HepG2 (cell line): ENCODE measurements around the gene VEGFB. TPM values are rescaled to one million over a fixed set of nuclear protein-coding genes. Genes with fewer than 3 reads are reported as not detected.
A peak's percentile ranks its signal among the peaks of the same experiment; 100 is the strongest.

Experiments
- AHR ChIP-seq: IDR thresholded peaks from 2 replicates; pipeline ENCODE4 v1.6.1; 2018; ENCODE audit warnings: missing genetic modification reagents, missing compliant biosample characterization
- CBX5 ChIP-seq: sonication (generic); formaldehyde crosslinking; IDR thresholded peaks from 2 replicates; pipeline ENCODE4 v1.4.0; 2020; ENCODE audit warnings: missing genetic modification reagents, borderline replicate concordance
- HES4 ChIP-seq: sonication (generic); formaldehyde crosslinking; IDR thresholded peaks from 2 replicates; pipeline ENCODE4 v1.9.0; 2021; ENCODE audit warnings: mild to moderate bottlenecking, missing genetic modification reagents, borderline replicate concordance
- HNRNPUL1 ChIP-seq: fragments of 200-400 bp; formaldehyde crosslinking; IDR thresholded peaks from 2 replicates; pipeline ENCODE4 v1.6.1; 2017; ENCODE audit warnings: low read depth, mild to moderate bottlenecking, low read length, moderate library complexity
- JDP2 ChIP-seq: sonication (generic); formaldehyde crosslinking; IDR thresholded peaks from 2 replicates; pipeline ENCODE4 v1.8.1; 2022; ENCODE audit warnings: missing genetic modification reagents, borderline replicate concordance
- KLF12 ChIP-seq: sonication (generic); formaldehyde crosslinking; IDR thresholded peaks from 2 replicates; pipeline ENCODE4 v1.4.0; 2020; ENCODE audit warnings: missing genetic modification reagents, borderline replicate concordance
- MAFK ChIP-seq, 2 experiments: IDR thresholded peaks in 1 of 2; conservative IDR thresholded peaks in 1 of 2; 2 replicates each; pipeline ENCODE4 v1.6.1; 2011; ENCODE audit warnings: improper control_type of control experiment in 2 of 2, low read length in 2 of 2
- PRMT3 ChIP-seq: sonication (generic); formaldehyde crosslinking; IDR thresholded peaks from 2 replicates; pipeline ENCODE4 v1.8.1; 2022; ENCODE audit warnings: low read depth, mild to moderate bottlenecking, moderate library complexity, missing genetic modification reagents, borderline replicate concordance
- SATB2 ChIP-seq: sonication (generic); formaldehyde crosslinking; IDR thresholded peaks from 2 replicates; pipeline ENCODE4 v1.5.0; 2020; ENCODE audit warnings: missing genetic modification reagents
- ZNF557 ChIP-seq: sonication (generic); formaldehyde crosslinking; IDR thresholded peaks from 2 replicates; pipeline ENCODE4 v1.4.0; 2020; ENCODE audit warnings: missing genetic modification reagents
- ZNF7 ChIP-seq: IDR thresholded peaks from 2 replicates; pipeline ENCODE4 v1.6.1; 2016; ENCODE audit warnings: missing biosample characterization, missing genetic modification reagents
- polyA plus RNA-seq, 8 experiments: library from polyadenylated mRNA; depleted of rRNA in 3 of 8; stranded (reverse) in 7 of 8; unstranded in 1 of 8; fragments of >200 nt; fragmentation: Illumina TruSeq in 4 of 8; extraction: Trizol in 4 of 8; gene quantifications; 2 replicates each; pipeline versions ENCODE4 v1.2.1 to v1.2.3, GENCODE V29; 2011 to 2016; ENCODE audit warnings: low read depth in 4 of 8, missing spikeins in 1 of 8, mixed read lengths in 1 of 8; ENCODE audit not compliant: insufficient read depth in 1 of 8
- total RNA-seq, 5 experiments: library from RNA; depleted of rRNA; stranded (reverse); fragments of >200 nt; fragmentation: Illumina TruSeq; extraction: Trizol; gene quantifications; 2 replicates each; pipeline ENCODE4 v1.2.3, GENCODE V29; 2016; ENCODE audit warnings: low read depth in 1 of 5
- TF ChIP-seq, protein P1 (sequence below): sonication (generic); formaldehyde crosslinking; IDR thresholded peaks from 2 replicates; pipeline ENCODE4 v1.5.1; 2020; ENCODE audit warnings: mild to moderate bottlenecking, missing genetic modification reagents, borderline replicate concordance
- TF ChIP-seq, protein P2 (sequence below): IDR thresholded peaks from 2 replicates; pipeline ENCODE4 v1.6.1; 2016; ENCODE audit warnings: missing compliant biosample characterization, missing genetic modification reagents, borderline replicate concordance
- TF ChIP-seq, protein P3 (sequence below): sonication (generic); formaldehyde crosslinking; IDR thresholded peaks from 2 replicates; pipeline ENCODE4 v1.9.0; 2021; ENCODE audit warnings: missing genetic modification reagents, borderline replicate concordance
- TF ChIP-seq, protein P4 (sequence below): sonication (generic); formaldehyde crosslinking; IDR thresholded peaks from 2 replicates; pipeline ENCODE4 v1.5.0; 2020; ENCODE audit warnings: mild to moderate bottlenecking, missing genetic modification reagents

The VEGFB gene
- total and polyA plus RNA-seq, 2 of the 13 experiments (the other 11 are each of a cell fraction or from before 2014, with no cell fraction given): 9.0 to 11.3 TPM

DNA sequence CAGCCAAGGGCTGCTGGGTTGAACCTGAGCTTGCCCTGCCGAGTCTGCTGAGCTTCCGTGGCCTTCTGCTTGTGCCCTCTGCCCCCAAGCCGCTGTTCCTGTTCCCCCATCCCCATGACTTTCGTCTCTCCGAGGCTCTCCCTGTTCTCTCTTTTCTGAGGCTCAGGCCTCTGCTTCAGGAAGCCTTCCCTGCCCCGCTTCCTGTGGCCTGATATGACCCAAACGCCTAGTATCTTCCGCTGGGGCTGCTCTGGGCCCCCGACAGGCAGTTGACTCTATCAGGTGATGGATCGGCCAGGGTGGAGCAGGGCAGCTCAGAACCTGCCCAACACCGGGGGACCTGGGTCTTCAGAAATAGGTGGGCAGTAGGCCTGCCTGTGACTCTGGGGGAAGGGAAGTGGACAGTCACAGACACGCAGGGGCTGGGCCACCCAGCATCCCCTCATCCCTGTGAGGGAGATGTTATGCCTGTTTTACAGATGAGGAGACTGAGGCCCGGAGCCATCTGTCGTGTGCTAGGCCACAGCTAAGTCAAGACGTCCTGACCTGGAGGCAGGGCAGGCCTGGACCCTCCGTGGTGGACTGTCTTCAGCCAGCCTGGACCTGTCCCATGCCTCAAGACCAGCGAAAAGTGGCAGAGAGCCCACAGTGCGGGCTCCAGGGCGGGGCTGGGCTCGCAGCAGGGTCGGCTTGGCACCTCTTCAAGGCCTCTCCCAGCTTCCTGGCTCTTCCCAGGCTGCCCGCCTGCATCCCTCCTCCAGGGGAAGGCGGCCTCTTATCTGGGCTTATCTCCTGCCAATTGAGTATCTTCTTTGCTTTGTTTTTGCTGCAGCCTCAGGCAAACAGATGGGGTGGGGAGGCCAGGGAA, 33.9 kb downstream of the VEGFB start (continued):
- TF ChIP-seq HNRNPUL1 (no peak), KLF12 (peak; percentile 47), MAFK (conservative IDR thresholded peaks at IDR 0.05 in 1 of 2, IDR thresholded peaks at IDR 0.05 in 1 of 2; ENCODE audit: low read length in 2 of 2) (no peak), ZNF557 (CRISPR knock-in tag) (no peak), HES4 (CRISPR knock-in tag) (no peak), AHR (no peak), CBX5 (CRISPR knock-in tag) (no peak), JDP2 (CRISPR knock-in tag) (no peak), SATB2 (CRISPR knock-in tag) (no peak), ZNF7 (CRISPR knock-in tag) (no peak), PRMT3 (CRISPR knock-in tag) (no peak)
- TF ChIP-seq, protein P1, sequence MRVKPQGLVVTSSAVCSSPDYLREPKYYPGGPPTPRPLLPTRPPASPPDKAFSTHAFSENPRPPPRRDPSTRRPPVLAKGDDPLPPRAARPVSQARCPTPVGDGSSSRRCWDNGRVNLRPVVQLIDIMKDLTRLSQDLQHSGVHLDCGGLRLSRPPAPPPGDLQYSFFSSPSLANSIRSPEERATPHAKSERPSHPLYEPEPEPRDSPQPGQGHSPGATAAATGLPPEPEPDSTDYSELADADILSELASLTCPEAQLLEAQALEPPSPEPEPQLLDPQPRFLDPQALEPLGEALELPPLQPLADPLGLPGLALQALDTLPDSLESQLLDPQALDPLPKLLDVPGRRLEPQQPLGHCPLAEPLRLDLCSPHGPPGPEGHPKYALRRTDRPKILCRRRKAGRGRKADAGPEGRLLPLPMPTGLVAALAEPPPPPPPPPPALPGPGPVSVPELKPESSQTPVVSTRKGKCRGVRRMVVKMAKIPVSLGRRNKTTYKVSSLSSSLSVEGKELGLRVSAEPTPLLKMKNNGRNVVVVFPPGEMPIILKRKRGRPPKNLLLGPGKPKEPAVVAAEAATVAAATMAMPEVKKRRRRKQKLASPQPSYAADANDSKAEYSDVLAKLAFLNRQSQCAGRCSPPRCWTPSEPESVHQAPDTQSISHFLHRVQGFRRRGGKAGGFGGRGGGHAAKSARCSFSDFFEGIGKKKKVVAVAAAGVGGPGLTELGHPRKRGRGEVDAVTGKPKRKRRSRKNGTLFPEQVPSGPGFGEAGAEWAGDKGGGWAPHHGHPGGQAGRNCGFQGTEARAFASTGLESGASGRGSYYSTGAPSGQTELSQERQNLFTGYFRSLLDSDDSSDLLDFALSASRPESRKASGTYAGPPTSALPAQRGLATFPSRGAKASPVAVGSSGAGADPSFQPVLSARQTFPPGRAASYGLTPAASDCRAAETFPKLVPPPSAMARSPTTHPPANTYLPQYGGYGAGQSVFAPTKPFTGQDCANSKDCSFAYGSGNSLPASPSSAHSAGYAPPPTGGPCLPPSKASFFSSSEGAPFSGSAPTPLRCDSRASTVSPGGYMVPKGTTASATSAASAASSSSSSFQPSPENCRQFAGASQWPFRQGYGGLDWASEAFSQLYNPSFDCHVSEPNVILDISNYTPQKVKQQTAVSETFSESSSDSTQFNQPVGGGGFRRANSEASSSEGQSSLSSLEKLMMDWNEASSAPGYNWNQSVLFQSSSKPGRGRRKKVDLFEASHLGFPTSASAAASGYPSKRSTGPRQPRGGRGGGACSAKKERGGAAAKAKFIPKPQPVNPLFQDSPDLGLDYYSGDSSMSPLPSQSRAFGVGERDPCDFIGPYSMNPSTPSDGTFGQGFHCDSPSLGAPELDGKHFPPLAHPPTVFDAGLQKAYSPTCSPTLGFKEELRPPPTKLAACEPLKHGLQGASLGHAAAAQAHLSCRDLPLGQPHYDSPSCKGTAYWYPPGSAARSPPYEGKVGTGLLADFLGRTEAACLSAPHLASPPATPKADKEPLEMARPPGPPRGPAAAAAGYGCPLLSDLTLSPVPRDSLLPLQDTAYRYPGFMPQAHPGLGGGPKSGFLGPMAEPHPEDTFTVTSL: no peak
- TF ChIP-seq, protein P2, sequence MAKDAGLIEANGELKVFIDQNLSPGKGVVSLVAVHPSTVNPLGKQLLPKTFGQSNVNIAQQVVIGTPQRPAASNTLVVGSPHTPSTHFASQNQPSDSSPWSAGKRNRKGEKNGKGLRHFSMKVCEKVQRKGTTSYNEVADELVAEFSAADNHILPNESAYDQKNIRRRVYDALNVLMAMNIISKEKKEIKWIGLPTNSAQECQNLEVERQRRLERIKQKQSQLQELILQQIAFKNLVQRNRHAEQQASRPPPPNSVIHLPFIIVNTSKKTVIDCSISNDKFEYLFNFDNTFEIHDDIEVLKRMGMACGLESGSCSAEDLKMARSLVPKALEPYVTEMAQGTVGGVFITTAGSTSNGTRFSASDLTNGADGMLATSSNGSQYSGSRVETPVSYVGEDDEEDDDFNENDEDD (CRISPR knock-in tag): no peak
- TF ChIP-seq, protein P3, sequence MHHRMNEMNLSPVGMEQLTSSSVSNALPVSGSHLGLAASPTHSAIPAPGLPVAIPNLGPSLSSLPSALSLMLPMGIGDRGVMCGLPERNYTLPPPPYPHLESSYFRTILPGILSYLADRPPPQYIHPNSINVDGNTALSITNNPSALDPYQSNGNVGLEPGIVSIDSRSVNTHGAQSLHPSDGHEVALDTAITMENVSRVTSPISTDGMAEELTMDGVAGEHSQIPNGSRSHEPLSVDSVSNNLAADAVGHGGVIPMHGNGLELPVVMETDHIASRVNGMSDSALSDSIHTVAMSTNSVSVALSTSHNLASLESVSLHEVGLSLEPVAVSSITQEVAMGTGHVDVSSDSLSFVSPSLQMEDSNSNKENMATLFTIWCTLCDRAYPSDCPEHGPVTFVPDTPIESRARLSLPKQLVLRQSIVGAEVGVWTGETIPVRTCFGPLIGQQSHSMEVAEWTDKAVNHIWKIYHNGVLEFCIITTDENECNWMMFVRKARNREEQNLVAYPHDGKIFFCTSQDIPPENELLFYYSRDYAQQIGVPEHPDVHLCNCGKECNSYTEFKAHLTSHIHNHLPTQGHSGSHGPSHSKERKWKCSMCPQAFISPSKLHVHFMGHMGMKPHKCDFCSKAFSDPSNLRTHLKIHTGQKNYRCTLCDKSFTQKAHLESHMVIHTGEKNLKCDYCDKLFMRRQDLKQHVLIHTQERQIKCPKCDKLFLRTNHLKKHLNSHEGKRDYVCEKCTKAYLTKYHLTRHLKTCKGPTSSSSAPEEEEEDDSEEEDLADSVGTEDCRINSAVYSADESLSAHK (CRISPR knock-in tag): no peak
- TF ChIP-seq, protein P4, sequence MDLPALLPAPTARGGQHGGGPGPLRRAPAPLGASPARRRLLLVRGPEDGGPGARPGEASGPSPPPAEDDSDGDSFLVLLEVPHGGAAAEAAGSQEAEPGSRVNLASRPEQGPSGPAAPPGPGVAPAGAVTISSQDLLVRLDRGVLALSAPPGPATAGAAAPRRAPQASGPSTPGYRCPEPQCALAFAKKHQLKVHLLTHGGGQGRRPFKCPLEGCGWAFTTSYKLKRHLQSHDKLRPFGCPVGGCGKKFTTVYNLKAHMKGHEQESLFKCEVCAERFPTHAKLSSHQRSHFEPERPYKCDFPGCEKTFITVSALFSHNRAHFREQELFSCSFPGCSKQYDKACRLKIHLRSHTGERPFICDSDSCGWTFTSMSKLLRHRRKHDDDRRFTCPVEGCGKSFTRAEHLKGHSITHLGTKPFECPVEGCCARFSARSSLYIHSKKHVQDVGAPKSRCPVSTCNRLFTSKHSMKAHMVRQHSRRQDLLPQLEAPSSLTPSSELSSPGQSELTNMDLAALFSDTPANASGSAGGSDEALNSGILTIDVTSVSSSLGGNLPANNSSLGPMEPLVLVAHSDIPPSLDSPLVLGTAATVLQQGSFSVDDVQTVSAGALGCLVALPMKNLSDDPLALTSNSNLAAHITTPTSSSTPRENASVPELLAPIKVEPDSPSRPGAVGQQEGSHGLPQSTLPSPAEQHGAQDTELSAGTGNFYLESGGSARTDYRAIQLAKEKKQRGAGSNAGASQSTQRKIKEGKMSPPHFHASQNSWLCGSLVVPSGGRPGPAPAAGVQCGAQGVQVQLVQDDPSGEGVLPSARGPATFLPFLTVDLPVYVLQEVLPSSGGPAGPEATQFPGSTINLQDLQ (CRISPR knock-in tag): no peak
